ENCODE measurements around the gene TMC7.

DNA sequence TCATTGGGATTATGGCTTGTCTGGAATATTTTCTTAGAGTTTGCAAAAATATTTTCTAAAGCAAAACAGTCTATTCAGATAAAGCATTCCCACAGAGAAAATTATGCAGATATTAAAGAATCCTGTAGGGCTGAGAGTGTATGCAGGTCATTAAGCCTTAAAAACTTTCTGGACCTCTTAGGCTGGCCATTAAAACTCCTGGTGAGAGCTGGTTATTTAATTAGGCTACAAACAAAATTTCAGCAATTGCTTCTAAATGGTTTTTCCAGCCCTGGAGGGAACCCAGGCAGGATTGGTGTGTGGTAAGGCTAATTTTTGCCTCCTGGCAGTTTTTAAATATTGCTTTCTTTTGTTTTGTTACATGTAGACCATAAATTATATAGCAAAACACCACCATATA, 30.2 kb upstream of the TMC7 start:
- TF ChIP-seq POLR2A (IDR thresholded peaks at IDR 0.05) (no peak), EP300 (IDR thresholded peaks at IDR 0.05) (no peak)
- TF ChIP-seq, protein P1, sequence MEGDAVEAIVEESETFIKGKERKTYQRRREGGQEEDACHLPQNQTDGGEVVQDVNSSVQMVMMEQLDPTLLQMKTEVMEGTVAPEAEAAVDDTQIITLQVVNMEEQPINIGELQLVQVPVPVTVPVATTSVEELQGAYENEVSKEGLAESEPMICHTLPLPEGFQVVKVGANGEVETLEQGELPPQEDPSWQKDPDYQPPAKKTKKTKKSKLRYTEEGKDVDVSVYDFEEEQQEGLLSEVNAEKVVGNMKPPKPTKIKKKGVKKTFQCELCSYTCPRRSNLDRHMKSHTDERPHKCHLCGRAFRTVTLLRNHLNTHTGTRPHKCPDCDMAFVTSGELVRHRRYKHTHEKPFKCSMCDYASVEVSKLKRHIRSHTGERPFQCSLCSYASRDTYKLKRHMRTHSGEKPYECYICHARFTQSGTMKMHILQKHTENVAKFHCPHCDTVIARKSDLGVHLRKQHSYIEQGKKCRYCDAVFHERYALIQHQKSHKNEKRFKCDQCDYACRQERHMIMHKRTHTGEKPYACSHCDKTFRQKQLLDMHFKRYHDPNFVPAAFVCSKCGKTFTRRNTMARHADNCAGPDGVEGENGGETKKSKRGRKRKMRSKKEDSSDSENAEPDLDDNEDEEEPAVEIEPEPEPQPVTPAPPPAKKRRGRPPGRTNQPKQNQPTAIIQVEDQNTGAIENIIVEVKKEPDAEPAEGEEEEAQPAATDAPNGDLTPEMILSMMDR (IDR thresholded peaks at IDR 0.05) = no peak
